ENCODE measurements around the gene FAM174C.

GRCh38 chr19:1274852-1275259 lies 474 bp upstream of the FAM174C start:
- TF ChIP-seq CTCF (IDR thresholded peaks at IDR 0.05; ENCODE audit: extremely low read depth in 1 of 2, insufficient read depth in 1 of 2, low read depth in 1 of 2, low read length in 2 of 2) (no peak), POLR2AphosphoS5 (IDR thresholded peaks at IDR 0.05; ENCODE audit: insufficient read depth, low read depth, low read length) (no peak), MAX (IDR thresholded peaks at IDR 0.05; ENCODE audit: insufficient read depth, insufficient read length) (no peak), MYC (IDR thresholded peaks at IDR 0.05; ENCODE audit: low read depth, low read length) (no peak), POLR2A (IDR thresholded peaks at IDR 0.05; ENCODE audit: low read depth, low read length) (no peak)
